Stimulated activated CD4-positive, alpha-beta T cell treated with anti-CD3 and anti-CD28 coated beads, Interleukin-2, amount 100 ng/mL, for 48 hours (primary cell): Measurements from ENCODE around the gene DUSP16.
"Not testable (repeated sequence)": the region's sequence is repeated elsewhere in the genome, so short reads cannot be mapped to it uniquely, and the experiment has no call there.

Experiments
- DNase-seq, 2 donors: peaks; one replicate each; pipeline ENCODE4 v3.0.0-alpha.2; 2020

DUSP16 gene

GRCh38 chr12:12488823-12489550, 73.7 kb downstream of the DUSP16 start:
- no peak for DNase-seq

GRCh38 chr12:12488296-12488695, 74.4 kb downstream of the DUSP16 start:
- DNase-seq, result no peak

- no peak for DNase-seq
These were observed 75.2 kb downstream of the DUSP16 start for GRCh38 chr12:12487490-12487889.

- no peak for DNase-seq
These were observed 75.9 kb downstream of the DUSP16 start for GRCh38 chr12:12486661-12487240.

GRCh38 chr12:12483438-12483837, 79.2 kb downstream of the DUSP16 start:
- DNase-seq, result no peak

GRCh38 chr12:12482959-12483358, 79.7 kb downstream of the DUSP16 start:
- no peak for DNase-seq

- DNase-seq, result no peak
These were observed 80.4 kb downstream of the DUSP16 start for GRCh38 chr12:12482150-12482761.

- no peak for DNase-seq
These were observed 81.0 kb downstream of the DUSP16 start for GRCh38 chr12:12481631-12482030.

- DNase-seq, result no peak
These were observed 82.6 kb downstream of the DUSP16 start for GRCh38 chr12:12480074-12480473.

GRCh38 chr12:12477532-12477890, 85.2 kb downstream of the DUSP16 start:
- no peak for DNase-seq

GRCh38 chr12:12476857-12477531, 85.7 kb downstream of the DUSP16 start:
- no peak for DNase-seq

- peak in 1 of 2 donors; percentile 36 for DNase-seq
These were observed 87.5 kb downstream of the DUSP16 start for GRCh38 chr12:12474931-12475795.

- DNase-seq, result no peak
These were observed 88.2 kb downstream of the DUSP16 start for GRCh38 chr12:12474471-12474928.

- no peak for DNase-seq
These were observed 89.4 kb downstream of the DUSP16 start for GRCh38 chr12:12473223-12473622.

GRCh38 chr12:12471982-12472961, 90.4 kb downstream of the DUSP16 start:
- not testable (repeated sequence) for DNase-seq

- DNase-seq, result no peak
These were observed 91.8 kb downstream of the DUSP16 start for GRCh38 chr12:12470751-12471306.

- DNase-seq, result no peak
These were observed 93.3 kb downstream of the DUSP16 start for GRCh38 chr12:12469386-12469785.

GRCh38 chr12:12468575-12468974, 94.1 kb downstream of the DUSP16 start:
- DNase-seq, result no peak

- peak in 1 of 2 donors; percentile 50 for DNase-seq
These were observed 94.9 kb downstream of the DUSP16 start for GRCh38 chr12:12467688-12468261.

GRCh38 chr12:12467264-12467663, 95.4 kb downstream of the DUSP16 start:
- DNase-seq, result no peak

- no peak for DNase-seq
These were observed 96.5 kb downstream of the DUSP16 start for GRCh38 chr12:12466157-12466556.
